Caco-2 (cell line): ENCODE measurements around the gene CCNDBP1. TPM values are rescaled to one million over a fixed set of nuclear protein-coding genes. Genes with fewer than 3 reads are reported as not detected.

Experiments
- BruUV-seq: library from RNA; stranded (reverse); fragments of 400-500 nt; replicated peaks from 2 replicates; lab custom pipeline; 2021; lab: Mats Ljungman, UMichigan
- CTCF ChIA-PET: fragments of 300-600 bp; sonication (Branson Sonifier 250); formaldehyde crosslinking; loops from one replicate; lab custom pipeline; 2022; ENCODE audit warnings: antibody characterized with exemption; lab: Charles Lee
- POLR2A ChIA-PET: fragments of 300-600 bp; sonication (Branson Sonifier 250); formaldehyde crosslinking; loops from one replicate; lab custom pipeline; 2022; ENCODE audit warnings: antibody characterized with exemption; lab: Charles Lee
- DNase-seq, 2 experiments: peaks; one replicate each; pipeline versions ENCODE4 v3.0.0 to v3.0.0-alpha.2; 2020 to 2022
- H3K27me3 ChIP-seq: replicated peaks from 2 replicates; pipeline ENCODE4 v1.6.0; 2011; ENCODE audit warnings: low read length; ENCODE audit not compliant: control insufficient read depth, insufficient read depth
- H3K36me3 ChIP-seq: 2 replicates; pipeline ENCODE4 v1.5.1; 2011; ENCODE audit warnings: low read length; ENCODE audit not compliant: control insufficient read depth, insufficient read depth
- H3K4me1 ChIP-seq: fragments of 250-450 bp; sonication (Bioruptor Pico); 2 replicates; pipeline ENCODE4 v1.5.1; 2020; ENCODE audit warnings: mild to moderate bottlenecking
- H3K4me3 ChIP-seq: 2 replicates; pipeline ENCODE4 v1.5.1; 2011; ENCODE audit warnings: low read depth, mild to moderate bottlenecking, control low read depth, low read length
- H3K9me3 ChIP-seq: fragments of 250-450 bp; sonication (Bioruptor Pico); 2 replicates; pipeline ENCODE4 v1.5.1; 2020; ENCODE audit warnings: mild to moderate bottlenecking, moderate library complexity
- H3K27ac Mint-ChIP-seq: one replicate; pipeline ENCODE4 v1.8.0; 2022; ENCODE audit warnings: mixed read lengths; ENCODE audit not compliant: unreplicated experiment
- H3K27me3 Mint-ChIP-seq: one replicate; pipeline ENCODE4 v1.8.0; 2022; ENCODE audit warnings: mixed read lengths; ENCODE audit not compliant: insufficient read depth, unreplicated experiment
- H3K36me3 Mint-ChIP-seq: one replicate; pipeline ENCODE4 v1.8.0; 2022; ENCODE audit warnings: mild to moderate bottlenecking, mixed read lengths; ENCODE audit not compliant: insufficient read depth, unreplicated experiment
- H3K4me1 Mint-ChIP-seq: one replicate; pipeline ENCODE4 v1.8.0; 2022; ENCODE audit warnings: low read depth, mixed read lengths; ENCODE audit not compliant: unreplicated experiment
- H3K4me3 Mint-ChIP-seq: one replicate; pipeline ENCODE4 v1.8.0; 2022; ENCODE audit warnings: mild to moderate bottlenecking, moderate library complexity, mixed read lengths; ENCODE audit not compliant: unreplicated experiment
- H3K9me3 Mint-ChIP-seq: one replicate; pipeline ENCODE4 v1.8.0; 2022; ENCODE audit warnings: mixed read lengths; ENCODE audit not compliant: unreplicated experiment
- CTCF ChIP-seq, 2 experiments: fragments of 200-600 bp in 1 of 2; IDR thresholded peaks; 1 replicate in 1 of 2; 2 replicates in 1 of 2; pipeline versions ENCODE4 v1.5.1 to v1.8.0; 2011 to 2022; ENCODE audit warnings: antibody characterized with exemption in 1 of 2, control low read depth in 1 of 2, inconsistent platforms in 1 of 2, low read depth in 1 of 2, low read length in 1 of 2, mild to moderate bottlenecking in 1 of 2, moderate library complexity in 1 of 2; ENCODE audit not compliant: insufficient read depth in 1 of 2, severe bottlenecking in 1 of 2, unreplicated experiment in 1 of 2
- intact Hi-C: fragments of 100-400 bp; cut with micrococcal nuclease; formaldehyde crosslinking; loops from one replicate; pipeline ENCODE4 v1.10.0; 2022; ENCODE audit not compliant: unreplicated experiment
- total RNA-seq: library from RNA; stranded (reverse); gene quantifications from 2 replicates; pipeline ENCODE4 v1.2.3, GENCODE V29; 2022

CCNDBP1 gene
- total RNA-seq, 1 experiment from 2014 or later = 21.7 TPM

- POLR2A ChIA-PET = no interaction called here
- no peaks in the 10 kb centered on the region for H3K36me3 Mint-ChIP-seq
- Histone ChIP-seq H3K27me3 (no peaks in the 10 kb centered on the region), H3K4me3 (no peak overlapping the region), H3K9me3 (no peaks in the 10 kb centered on the region), H3K4me1 (no peaks in the 10 kb centered on the region), H3K36me3 (no peaks in the 10 kb centered on the region)
- H3K27ac Mint-ChIP-seq = no peak overlapping the region
- no peaks in the 10 kb centered on the region for H3K4me1 Mint-ChIP-seq
- intact Hi-C loops = no loop called here
- H3K4me3 Mint-ChIP-seq = no peak overlapping the region
- H3K27me3 Mint-ChIP-seq = peaks cover 9% of the 10 kb centered on the region
- CTCF ChIA-PET = no interaction called here
- no TSS peak for BruUV-seq
- no peaks in the 10 kb centered on the region for H3K9me3 Mint-ChIP-seq
- DNase-seq = no peak
- no peak for TF ChIP-seq CTCF (IDR thresholded peaks at IDR 0.05; ENCODE audit: insufficient read depth in 1 of 2, low read depth in 1 of 2, low read length in 1 of 2, severe bottlenecking in 1 of 2, unreplicated experiment in 1 of 2)
Observed at GRCh38 chr15:43246261-43246774, 61.1 kb downstream of the CCNDBP1 start.

Other genes with a start within 250 kb of the CCNDBP1 start
- 21.9 and 22.3 TPM in 2 replicates for gene UBR1, start 79.4 kb upstream of the CCNDBP1 start, total RNA-seq
- 22.0 and 23.7 TPM in 2 replicates for gene TMEM62, start 51.8 kb upstream of the CCNDBP1 start, total RNA-seq
- not detected in 2 replicates for gene EPB42, start 35.6 kb downstream of the CCNDBP1 start, total RNA-seq
- gene TGM5, start 81.5 kb downstream of the CCNDBP1 start, total RNA-seq = not detected in 2 replicates
- not detected in 2 replicates for gene TGM7, start 116.9 kb downstream of the CCNDBP1 start, total RNA-seq
- 7.4 and 7.9 TPM in 2 replicates for gene LCMT2, start 145.2 kb downstream of the CCNDBP1 start, total RNA-seq
- gene ZSCAN29, start 185.6 kb downstream of the CCNDBP1 start, total RNA-seq = 39.4 and 43.0 TPM in 2 replicates
- gene TUBGCP4, start 185.7 kb downstream of the CCNDBP1 start, total RNA-seq = 28.4 and 29.2 TPM in 2 replicates